OCI-M2 (cell line): ENCODE results near the gene DCLK2.

Experiments
- DNase-seq: peaks from one replicate; lab custom pipeline; 2025; ENCODE audit not compliant: unreplicated experiment; lab: John Stamatoyannopoulos, UW

The DCLK2 gene

GRCh38 chr4:150206265-150206664, 128.0 kb downstream of the DCLK2 start:
- DNase-seq = no peak

- DNase-seq = no peak
Measured at GRCh38 chr4:150206954-150207353, 128.7 kb downstream of the DCLK2 start.

- DNase-seq = no peak
Measured at GRCh38 chr4:150207871-150208270, 129.6 kb downstream of the DCLK2 start.

GRCh38 chr4:150209140-150209829, 131.0 kb downstream of the DCLK2 start:
- DNase-seq = no peak

GRCh38 chr4:150211016-150211415, 132.8 kb downstream of the DCLK2 start:
- no peak for DNase-seq

- no peak for DNase-seq
Measured at GRCh38 chr4:150211799-150212445, 133.7 kb downstream of the DCLK2 start.

- DNase-seq = no peak
Measured at GRCh38 chr4:150212485-150212884, 134.2 kb downstream of the DCLK2 start.

- DNase-seq = no peak
Measured at GRCh38 chr4:150212927-150213326, 134.7 kb downstream of the DCLK2 start.

GRCh38 chr4:150215601-150216000, 137.4 kb downstream of the DCLK2 start:
- no peak for DNase-seq

- no peak for DNase-seq
Measured at GRCh38 chr4:150216726-150217125, 138.5 kb downstream of the DCLK2 start.

- DNase-seq = no peak
Measured at GRCh38 chr4:150217192-150217591, 138.9 kb downstream of the DCLK2 start.

- DNase-seq = no peak
Measured at GRCh38 chr4:150217808-150218207, 139.6 kb downstream of the DCLK2 start.

GRCh38 chr4:150218447-150218846, 140.2 kb downstream of the DCLK2 start:
- DNase-seq = no peak

- DNase-seq = no peak
Measured at GRCh38 chr4:150219841-150220240, 141.6 kb downstream of the DCLK2 start.

- no peak for DNase-seq
Measured at GRCh38 chr4:150224896-150225591, 146.8 kb downstream of the DCLK2 start.

GRCh38 chr4:150229520-150229919, 151.3 kb downstream of the DCLK2 start:
- DNase-seq = no peak

- DNase-seq = no peak
Measured at GRCh38 chr4:150230561-150230960, 152.3 kb downstream of the DCLK2 start.

GRCh38 chr4:150231107-150231770, 153.0 kb downstream of the DCLK2 start:
- DNase-seq = no peak

- DNase-seq = no peak
Measured at GRCh38 chr4:150232029-150232428, 153.8 kb downstream of the DCLK2 start.

GRCh38 chr4:150234246-150234645, 156.0 kb downstream of the DCLK2 start:
- DNase-seq = no peak

- DNase-seq = no peak
Measured at GRCh38 chr4:150235317-150235716, 157.1 kb downstream of the DCLK2 start.

GRCh38 chr4:150235808-150236271, 157.6 kb downstream of the DCLK2 start:
- no peak for DNase-seq
